Nephron progenitor cell (in vitro differentiated cells): ENCODE data around the gene FARP2.
A peak's percentile ranks its signal among the peaks of the same experiment; 100 is the strongest.

Experiments
- DNase-seq: peaks from one replicate; pipeline ENCODE4 v3.0.0; 2021
- H3K27ac Mint-ChIP-seq: 2 replicates; pipeline ENCODE4 v1.8.0; 2021; ENCODE audit warnings: mild to moderate bottlenecking, moderate library complexity, mixed read lengths
- H3K27me3 Mint-ChIP-seq: 2 replicates; pipeline ENCODE4 v1.8.0; 2021; ENCODE audit warnings: mild to moderate bottlenecking, low read depth, mixed read lengths; ENCODE audit not compliant: poor library complexity
- H3K36me3 Mint-ChIP-seq: 2 replicates; pipeline ENCODE4 v1.8.0; 2021; ENCODE audit warnings: low read depth, mixed read lengths
- H3K4me1 Mint-ChIP-seq: 2 replicates; pipeline ENCODE4 v1.8.0; 2021; ENCODE audit warnings: mixed read lengths
- H3K4me3 Mint-ChIP-seq: 2 replicates; pipeline ENCODE4 v1.8.0; 2021; ENCODE audit warnings: mild to moderate bottlenecking, moderate library complexity, mixed read lengths
- H3K9me3 Mint-ChIP-seq: 2 replicates; pipeline ENCODE4 v1.8.0; 2021; ENCODE audit warnings: mild to moderate bottlenecking, moderate library complexity, mixed read lengths
- CTCF ChIP-seq: fragments of 200-600 bp; sonication (generic); IDR thresholded peaks from 2 replicates; pipeline ENCODE4 v1.5.0; 2021; ENCODE audit warnings: antibody characterized with exemption

The FARP2 gene

GRCh38 chr2:241493092-241493491 is 137.0 kb downstream of the FARP2 start:
- Mint-ChIP-seq H3K27me3 (no peaks in the 10 kb centered on the region), H3K4me1 (peaks cover 8% of the 10 kb centered on the region), H3K27ac (no peak overlapping the region), H3K9me3 (no peaks in the 10 kb centered on the region), H3K36me3 (peaks cover 17% of the 10 kb centered on the region), H3K4me3 (no peak overlapping the region)
- TF ChIP-seq CTCF = no peak
- DNase-seq = no peak

- Mint-ChIP-seq H3K9me3 (no peaks in the 10 kb centered on the region), H3K36me3 (peaks cover 11% of the 10 kb centered on the region), H3K4me3 (no peak overlapping the region), H3K4me1 (peaks cover 8% of the 10 kb centered on the region), H3K27ac (no peak overlapping the region), H3K27me3 (no peaks in the 10 kb centered on the region)
- TF ChIP-seq CTCF = no peak
- DNase-seq = no peak
Observed at GRCh38 chr2:241494311-241494908, 138.3 kb downstream of the FARP2 start.

- peaks cover 7% of the 10 kb centered on the region for H3K36me3 Mint-ChIP-seq
- H3K4me3 Mint-ChIP-seq = no peak overlapping the region
- H3K4me1 Mint-ChIP-seq = peaks cover 6% of the 10 kb centered on the region
- no peaks in the 10 kb centered on the region for H3K9me3 Mint-ChIP-seq
- DNase-seq = no peak
- TF ChIP-seq CTCF = no peak
- peak overlapping the region; percentile 61 for H3K27ac Mint-ChIP-seq
- no peaks in the 10 kb centered on the region for H3K27me3 Mint-ChIP-seq
Observed at GRCh38 chr2:241495172-241496002, 139.3 kb downstream of the FARP2 start.

GRCh38 chr2:241496003-241496707 is 140.1 kb downstream of the FARP2 start:
- DNase-seq = no peak
- Mint-ChIP-seq H3K36me3 (peaks cover 7% of the 10 kb centered on the region), H3K27ac (no peak overlapping the region), H3K4me3 (no peak overlapping the region), H3K4me1 (no peaks in the 10 kb centered on the region), H3K27me3 (no peaks in the 10 kb centered on the region), H3K9me3 (no peaks in the 10 kb centered on the region)
- no peak for TF ChIP-seq CTCF

GRCh38 chr2:241496904-241497877 is 141.1 kb downstream of the FARP2 start:
- Mint-ChIP-seq H3K36me3 (peaks cover 10% of the 10 kb centered on the region), H3K27me3 (no peaks in the 10 kb centered on the region), H3K4me3 (no peak overlapping the region), H3K4me1 (peaks cover under 1% of the 10 kb centered on the region), H3K9me3 (no peaks in the 10 kb centered on the region), H3K27ac (peak overlapping the region; percentile 29)
- no peak for DNase-seq
- TF ChIP-seq CTCF = no peak
